ENCODE data around the gene FATE1.

The FATE1 gene

GRCh38 chrX:151743651-151744470 lies 28.0 kb downstream of the FATE1 start:
- no peak for DNase-seq

- no peak for DNase-seq
Observed at GRCh38 chrX:151745651-151746050, 29.8 kb downstream of the FATE1 start.

GRCh38 chrX:151746502-151746901 lies 30.7 kb downstream of the FATE1 start:
- DNase-seq: no peak

GRCh38 chrX:151750511-151750910 lies 34.7 kb downstream of the FATE1 start:
- DNase-seq: no peak

GRCh38 chrX:151752847-151753246 lies 37.0 kb downstream of the FATE1 start:
- DNase-seq: no peak

GRCh38 chrX:151753313-151754046 lies 37.6 kb downstream of the FATE1 start:
- DNase-seq: no peak

GRCh38 chrX:151754047-151754429 lies 38.2 kb downstream of the FATE1 start:
- no peak for DNase-seq

- no peak for DNase-seq
Observed at GRCh38 chrX:151754641-151755215, 38.9 kb downstream of the FATE1 start.

GRCh38 chrX:151759041-151759708 lies 43.3 kb downstream of the FATE1 start:
- no peak for DNase-seq

- DNase-seq: no peak
Observed at GRCh38 chrX:151762802-151763201, 47.0 kb downstream of the FATE1 start.

- DNase-seq: no peak
Observed at GRCh38 chrX:151763711-151764110, 47.9 kb downstream of the FATE1 start.

GRCh38 chrX:151765026-151765425 lies 49.2 kb downstream of the FATE1 start:
- DNase-seq: no peak

GRCh38 chrX:151771726-151772125 lies 55.9 kb downstream of the FATE1 start:
- DNase-seq: no peak

Data from activated effector memory CD4-positive, alpha-beta T cell treated with anti-CD3 and anti-CD28 coated beads, Interleukin-2, amount 50 U/mL, for 16 hours (primary cell).